ENCODE results near the gene STK33.

DNA sequence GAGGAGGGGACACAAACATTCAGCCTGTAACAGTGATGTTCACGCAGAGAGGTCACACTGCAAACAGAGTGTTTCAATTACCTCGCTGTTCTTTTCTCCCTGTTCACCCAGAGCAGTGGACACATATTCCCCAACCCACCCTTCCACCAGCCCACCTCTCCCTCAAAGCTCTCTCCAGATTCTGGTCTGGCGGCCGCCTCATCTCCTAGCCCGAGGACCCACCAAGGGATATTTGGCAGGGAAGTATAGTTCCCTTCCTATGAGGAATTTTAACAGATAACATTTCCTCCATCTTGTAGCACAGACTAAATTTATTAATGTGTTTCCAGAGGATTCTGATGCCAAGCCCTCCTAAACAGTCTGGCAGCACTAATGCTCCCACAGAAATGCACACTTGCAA lies 219.3 kb downstream of the STK33 start:
- no peak for TF ChIP-seq POLR2AphosphoS5 (IDR thresholded peaks at IDR 0.05; ENCODE audit: low read depth, low read length)
- no peak for TF ChIP-seq TAF1 (IDR thresholded peaks at IDR 0.05; ENCODE audit: low read depth, low read length)
- no peak for TF ChIP-seq SPI1 (IDR thresholded peaks at IDR 0.05; ENCODE audit: low read depth, low read length)

Data from GM12891 (cell line).